Measurements from ENCODE around the gene TRIM17. TPM values are rescaled to one million over a fixed set of nuclear protein-coding genes. Genes with fewer than 3 reads are reported as not detected.

TRIM17 gene
- total RNA-seq, 2 donors from 2014 or later = 2.0 to 2.2 TPM

GRCh38 chr1:228365271-228366061, 51.2 kb downstream of the TRIM17 start:
- no peaks in the 10 kb centered on the region for H3K27me3 Mint-ChIP-seq
- DNase-seq (ENCODE audit: low spot score) = no peak
- H3K27ac Mint-ChIP-seq = no peak overlapping the region
- no peak overlapping the region for H3K4me3 Mint-ChIP-seq
- no peak for ATAC-seq
- no peaks in the 10 kb centered on the region for H3K4me1 Mint-ChIP-seq (ENCODE audit: low read depth in 2 of 2)
- H3K9me3 Mint-ChIP-seq = no peaks in the 10 kb centered on the region
- no peaks in the 10 kb centered on the region for H3K36me3 Mint-ChIP-seq

- Mint-ChIP-seq H3K27me3 (no peaks in the 10 kb centered on the region), H3K36me3 (no peaks in the 10 kb centered on the region), H3K9me3 (no peaks in the 10 kb centered on the region), H3K27ac (no peak overlapping the region), H3K4me1 (ENCODE audit: low read depth in 2 of 2) (no peaks in the 10 kb centered on the region), H3K4me3 (no peak overlapping the region)
- ATAC-seq (no peak), DNase-seq (ENCODE audit: low spot score) (no peak)
These were observed 51.9 kb downstream of the TRIM17 start for GRCh38 chr1:228364706-228365213.

GRCh38 chr1:228364068-228364705, 52.5 kb downstream of the TRIM17 start:
- DNase-seq (ENCODE audit: low spot score) = no peak
- Mint-ChIP-seq H3K9me3 (no peaks in the 10 kb centered on the region), H3K36me3 (no peaks in the 10 kb centered on the region), H3K27ac (no peak overlapping the region), H3K27me3 (no peaks in the 10 kb centered on the region), H3K4me1 (ENCODE audit: low read depth in 2 of 2) (no peaks in the 10 kb centered on the region), H3K4me3 (no peak overlapping the region)
- no peak for ATAC-seq

GRCh38 chr1:228363686-228364067, 53.0 kb downstream of the TRIM17 start:
- DNase-seq (ENCODE audit: low spot score) (no peak), ATAC-seq (no peak)
- H3K27ac Mint-ChIP-seq = no peak overlapping the region
- no peaks in the 10 kb centered on the region for H3K9me3 Mint-ChIP-seq
- H3K4me3 Mint-ChIP-seq = no peak overlapping the region
- H3K4me1 Mint-ChIP-seq (ENCODE audit: low read depth in 2 of 2) = no peaks in the 10 kb centered on the region
- no peaks in the 10 kb centered on the region for H3K36me3 Mint-ChIP-seq
- no peaks in the 10 kb centered on the region for H3K27me3 Mint-ChIP-seq

- no peak for DNase-seq (ENCODE audit: low spot score)
- no peaks in the 10 kb centered on the region for H3K27me3 Mint-ChIP-seq
These were observed 53.7 kb downstream of the TRIM17 start for GRCh38 chr1:228362884-228363450.

GRCh38 chr1:228362141-228362883, 54.3 kb downstream of the TRIM17 start:
- no peaks in the 10 kb centered on the region for H3K36me3 Mint-ChIP-seq
- H3K27me3 Mint-ChIP-seq = no peaks in the 10 kb centered on the region
- no peak for DNase-seq (ENCODE audit: low spot score)
- no peak for ATAC-seq
- H3K4me3 Mint-ChIP-seq = no peak overlapping the region
- no peak overlapping the region for H3K27ac Mint-ChIP-seq
- peaks cover 2 to 8% of the 10 kb centered on the region in 2 donors for H3K4me1 Mint-ChIP-seq (ENCODE audit: low read depth in 2 of 2)
- no peaks in the 10 kb centered on the region for H3K9me3 Mint-ChIP-seq

More at GRCh38 chr1:228362884-228363450, 53.7 kb downstream of the TRIM17 start:
- H3K9me3 Mint-ChIP-seq = no peaks in the 10 kb centered on the region
- peaks cover 0 to 6% of the 10 kb centered on the region in 2 donors for H3K4me1 Mint-ChIP-seq (ENCODE audit: low read depth in 2 of 2)
- no peak overlapping the region for H3K27ac Mint-ChIP-seq
- H3K4me3 Mint-ChIP-seq = no peak overlapping the region
- no peaks in the 10 kb centered on the region for H3K36me3 Mint-ChIP-seq
- no peak for ATAC-seq

GRCh38 chr1:228361314-228362140, 55.1 kb downstream of the TRIM17 start:
- ATAC-seq (no peak), DNase-seq (ENCODE audit: low spot score) (no peak)
- H3K4me1 Mint-ChIP-seq (ENCODE audit: low read depth in 2 of 2) = peaks cover 7 to 8% of the 10 kb centered on the region in 2 donors
- H3K27me3 Mint-ChIP-seq = no peaks in the 10 kb centered on the region
- no peaks in the 10 kb centered on the region for H3K9me3 Mint-ChIP-seq
- H3K36me3 Mint-ChIP-seq = no peaks in the 10 kb centered on the region
- no peak overlapping the region for H3K27ac Mint-ChIP-seq
- no peak overlapping the region for H3K4me3 Mint-ChIP-seq

GRCh38 chr1:228360533-228361313, 55.9 kb downstream of the TRIM17 start:
- H3K36me3 Mint-ChIP-seq = no peaks in the 10 kb centered on the region
- H3K4me3 Mint-ChIP-seq = no peak overlapping the region
- H3K27ac Mint-ChIP-seq = no peak overlapping the region
- no peaks in the 10 kb centered on the region for H3K27me3 Mint-ChIP-seq
- DNase-seq (ENCODE audit: low spot score) (no peak), ATAC-seq (no peak)
- H3K4me1 Mint-ChIP-seq (ENCODE audit: low read depth in 2 of 2) = peaks cover 7 to 8% of the 10 kb centered on the region in 2 donors
- no peaks in the 10 kb centered on the region for H3K9me3 Mint-ChIP-seq

GRCh38 chr1:228359613-228360532, 56.8 kb downstream of the TRIM17 start:
- H3K9me3 Mint-ChIP-seq = no peaks in the 10 kb centered on the region
- peaks cover 7 to 8% of the 10 kb centered on the region in 2 donors for H3K4me1 Mint-ChIP-seq (ENCODE audit: low read depth in 2 of 2)
- H3K36me3 Mint-ChIP-seq = no peaks in the 10 kb centered on the region
- ATAC-seq (no peak), DNase-seq (ENCODE audit: low spot score) (no peak)
- H3K4me3 Mint-ChIP-seq = no peak overlapping the region
- H3K27me3 Mint-ChIP-seq = no peaks in the 10 kb centered on the region
- H3K27ac Mint-ChIP-seq = peak overlapping the region in 1 of 2 donors; percentile 50

GRCh38 chr1:228358764-228359612, 57.7 kb downstream of the TRIM17 start:
- ATAC-seq (no peak), DNase-seq (ENCODE audit: low spot score) (no peak)
- H3K9me3 Mint-ChIP-seq = no peaks in the 10 kb centered on the region

More at GRCh38 chr1:228358764-228359612, 57.7 kb downstream of the TRIM17 start:
- no peaks in the 10 kb centered on the region for H3K36me3 Mint-ChIP-seq
- H3K4me1 Mint-ChIP-seq (ENCODE audit: low read depth in 2 of 2) = peaks cover 7 to 8% of the 10 kb centered on the region in 2 donors
- H3K4me3 Mint-ChIP-seq = no peak overlapping the region
- peak overlapping the region; percentile 74 to 90 for H3K27ac Mint-ChIP-seq
- no peaks in the 10 kb centered on the region for H3K27me3 Mint-ChIP-seq

All from natural killer cell treated with Interleukin-12 subunit alpha and Interleukin-12 subunit beta and Interleukin-15 and Interleukin-18, amount 100 ng/mL, for 72 hours (primary cell).